Measurements from ENCODE around the gene HOXC13. TPM values are rescaled to one million over a fixed set of nuclear protein-coding genes. Genes with fewer than 3 reads are reported as not detected.

Gene HOXC13
- total and polyA plus RNA-seq, 3 donors from 2014 or later, result 0.25 to 0.87 (median 0.63) TPM

DNA sequence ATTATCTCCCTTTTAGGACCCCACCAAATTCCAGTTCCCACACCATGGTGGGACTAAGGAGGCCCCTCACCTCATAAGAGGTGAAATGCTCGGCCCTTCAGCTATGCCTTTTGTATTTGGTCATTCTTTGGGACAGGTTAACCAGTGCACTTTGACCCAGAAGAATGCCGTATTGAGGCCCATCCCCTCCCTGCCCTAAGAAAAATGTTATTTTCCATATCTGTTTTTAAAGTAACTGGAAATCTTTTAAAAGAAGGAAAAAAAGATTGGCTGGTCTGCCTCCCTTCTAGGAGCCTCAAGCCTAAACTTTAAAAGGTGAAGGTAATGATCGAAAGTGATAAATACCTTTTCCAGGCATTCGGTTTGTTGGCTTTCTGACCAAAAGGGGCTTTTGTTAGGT, 5.7 kb upstream of the HOXC13 start:
- intact Hi-C loops (cut with DNase I; ENCODE audit: low total_unique reads), result no loop called here
- TF ChIP-seq, protein P1, sequence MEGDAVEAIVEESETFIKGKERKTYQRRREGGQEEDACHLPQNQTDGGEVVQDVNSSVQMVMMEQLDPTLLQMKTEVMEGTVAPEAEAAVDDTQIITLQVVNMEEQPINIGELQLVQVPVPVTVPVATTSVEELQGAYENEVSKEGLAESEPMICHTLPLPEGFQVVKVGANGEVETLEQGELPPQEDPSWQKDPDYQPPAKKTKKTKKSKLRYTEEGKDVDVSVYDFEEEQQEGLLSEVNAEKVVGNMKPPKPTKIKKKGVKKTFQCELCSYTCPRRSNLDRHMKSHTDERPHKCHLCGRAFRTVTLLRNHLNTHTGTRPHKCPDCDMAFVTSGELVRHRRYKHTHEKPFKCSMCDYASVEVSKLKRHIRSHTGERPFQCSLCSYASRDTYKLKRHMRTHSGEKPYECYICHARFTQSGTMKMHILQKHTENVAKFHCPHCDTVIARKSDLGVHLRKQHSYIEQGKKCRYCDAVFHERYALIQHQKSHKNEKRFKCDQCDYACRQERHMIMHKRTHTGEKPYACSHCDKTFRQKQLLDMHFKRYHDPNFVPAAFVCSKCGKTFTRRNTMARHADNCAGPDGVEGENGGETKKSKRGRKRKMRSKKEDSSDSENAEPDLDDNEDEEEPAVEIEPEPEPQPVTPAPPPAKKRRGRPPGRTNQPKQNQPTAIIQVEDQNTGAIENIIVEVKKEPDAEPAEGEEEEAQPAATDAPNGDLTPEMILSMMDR (IDR thresholded peaks at IDR 0.05), result no peak
- no peak for TF ChIP-seq POLR2A (IDR thresholded peaks at IDR 0.05)
- H3K9me3 ChIP-seq, result no peaks in the 10 kb centered on the region
- H3K4me1 ChIP-seq, result no peaks in the 10 kb centered on the region
- no peak for DNase-seq
- WGBS, 2 donors, result 63 to 74% methylated on average over 4 of the region's 4 CpGs
- no peak overlapping the region for H3K27ac ChIP-seq
- peaks cover 8% of the 10 kb centered on the region for H3K27me3 ChIP-seq
- no peak overlapping the region for H3K4me3 ChIP-seq
- no peaks in the 10 kb centered on the region for H3K36me3 ChIP-seq (ENCODE audit: low read depth, missing control alignments)

- 10 to 12% methylated on average over 49 of the region's 49 CpGs for WGBS, 2 donors
Observed at GRCh38 chr12:53935383-53936341, 3.0 kb upstream of the HOXC13 start.

DNA sequence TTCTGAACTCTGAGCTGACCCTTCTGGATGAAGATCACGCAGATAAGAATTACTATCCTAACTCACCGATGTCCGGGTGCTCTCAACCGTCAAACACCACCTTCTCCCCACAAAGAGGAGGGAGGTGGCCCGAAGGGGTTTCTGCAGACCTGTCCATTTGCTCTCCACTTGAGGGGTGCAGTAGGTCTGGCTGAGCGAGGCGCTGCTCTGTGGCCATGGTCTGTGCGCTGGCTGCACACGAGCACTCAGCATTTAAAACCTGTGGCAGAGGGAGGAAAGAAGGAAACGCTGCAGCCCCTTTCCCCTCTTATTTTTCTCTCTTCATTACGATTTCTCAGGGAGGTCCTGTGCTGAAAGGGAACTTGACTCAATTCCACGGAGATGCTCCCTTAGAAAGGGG, 1.5 kb upstream of the HOXC13 start:
- Histone ChIP-seq H3K27ac (no peak overlapping the region), H3K27me3 (peaks cover 12% of the 10 kb centered on the region), H3K4me1 (no peaks in the 10 kb centered on the region), H3K4me3 (no peak overlapping the region), H3K36me3 (ENCODE audit: low read depth, missing control alignments) (no peaks in the 10 kb centered on the region), H3K9me3 (no peaks in the 10 kb centered on the region)
- intact Hi-C loops (cut with DNase I; ENCODE audit: low total_unique reads), result no loop called here
- DNase-seq, result no peak
- TF ChIP-seq POLR2A (IDR thresholded peaks at IDR 0.05), result no peak
- TF ChIP-seq, protein P1 (IDR thresholded peaks at IDR 0.05), result no peak
- WGBS, 2 donors, result 8 to 9% methylated on average over 12 of the region's 12 CpGs

More at GRCh38 chr12:53935383-53936341, 3.0 kb upstream of the HOXC13 start:
- no peak for DNase-seq
- Histone ChIP-seq H3K4me3 (no peak overlapping the region), H3K4me1 (no peaks in the 10 kb centered on the region), H3K27ac (no peak overlapping the region), H3K36me3 (ENCODE audit: low read depth, missing control alignments) (no peaks in the 10 kb centered on the region), H3K27me3 (peaks cover 12% of the 10 kb centered on the region), H3K9me3 (no peaks in the 10 kb centered on the region)
- intact Hi-C loops (cut with DNase I; ENCODE audit: low total_unique reads), result no loop called here
- TF ChIP-seq POLR2A (IDR thresholded peaks at IDR 0.05), result no peak
- TF ChIP-seq, protein P1 (IDR thresholded peaks at IDR 0.05), result no peak

DNA sequence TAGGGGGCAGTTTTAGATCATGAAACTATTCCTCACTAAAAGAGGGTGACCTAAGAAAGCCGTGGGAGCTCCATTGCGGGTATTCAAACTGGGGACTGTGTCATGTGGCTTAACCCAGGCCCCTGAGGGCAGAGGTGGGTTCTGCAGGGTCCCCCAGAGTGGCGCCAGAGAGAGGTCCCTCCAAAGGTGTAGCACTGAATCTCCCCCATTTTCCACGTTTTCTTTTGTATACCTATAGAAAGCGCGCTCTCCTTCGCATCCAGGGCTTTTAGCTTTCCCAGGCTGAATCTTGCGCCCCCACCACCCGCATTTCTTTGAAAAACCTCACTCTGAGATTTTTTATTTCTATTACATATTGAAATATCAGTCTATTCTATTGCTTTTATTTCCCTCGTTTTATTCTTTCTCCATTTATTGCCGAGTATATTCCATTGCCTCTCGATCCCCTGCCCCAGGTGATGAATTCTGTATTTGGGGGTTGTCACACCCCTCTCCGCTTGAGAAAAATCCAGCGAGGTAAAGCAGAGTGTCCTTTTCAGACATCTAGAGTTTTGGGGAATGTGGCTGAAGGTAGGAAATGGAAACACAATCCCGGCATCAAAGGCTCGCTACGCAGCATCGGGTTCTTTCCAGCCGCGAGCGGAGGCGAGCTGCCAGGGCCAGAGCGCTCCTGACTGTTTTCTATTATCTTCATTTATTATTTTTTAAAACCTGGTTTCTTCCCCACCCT, 870 bp upstream of the HOXC13 start:
- 16 to 21% methylated on average over 23 of the region's 23 CpGs for WGBS, 2 donors

More for the DNA sequence above, 870 bp upstream of the HOXC13 start:
- DNase-seq, result no peak
- no peaks in the 10 kb centered on the region for H3K9me3 ChIP-seq
- H3K4me1 ChIP-seq, result no peaks in the 10 kb centered on the region
- no peaks in the 10 kb centered on the region for H3K36me3 ChIP-seq (ENCODE audit: low read depth, missing control alignments)
- intact Hi-C loops (cut with DNase I; ENCODE audit: low total_unique reads), result no loop called here
- TF ChIP-seq, protein P1 (IDR thresholded peaks at IDR 0.05), result no peak
- no peak for TF ChIP-seq POLR2A (IDR thresholded peaks at IDR 0.05)
- peaks cover 12% of the 10 kb centered on the region for H3K27me3 ChIP-seq
- no peak overlapping the region for H3K27ac ChIP-seq
- no peak overlapping the region for H3K4me3 ChIP-seq

All from testis (tissue), 3 donors.